HG02759 (cell line): ENCODE measurements around the gene DCAKD.

ENCODE experiments used
- ATAC-seq: cut with Tn5 transposase; IDR thresholded peaks from one replicate; pipeline ENCODE4 v1.9.1; 2021; ENCODE audit warnings: mild to moderate bottlenecking, moderate library complexity; ENCODE audit not compliant: unreplicated experiment

The DCAKD gene

GRCh38 chr17:44977814-44978550, 73.5 kb downstream of the DCAKD start:
- ATAC-seq = no peak

GRCh38 chr17:44977065-44977464, 74.4 kb downstream of the DCAKD start:
- ATAC-seq = no peak

GRCh38 chr17:44976206-44976605, 75.2 kb downstream of the DCAKD start:
- ATAC-seq = no peak
